Kidney (tissue), 14 donors: ENCODE measurements around the gene NQO1. TPM values are rescaled to one million over a fixed set of nuclear protein-coding genes. Genes with fewer than 3 reads are reported as not detected.
A peak's percentile ranks its signal among the peaks of the same experiment; 100 is the strongest.

Experiments used
- DNase-seq, 5 donors: peaks; one replicate each; pipeline ENCODE4 v3.0.0-alpha.2; 2013 to 2020
- FAIRE-seq: peaks from 2 replicates; lab custom pipeline; 2012; peaks lifted over from hg19 to GRCh38; lab: Jason Lieb, UNC
- H3K27ac ChIP-seq, 2 donors: one replicate each; pipeline ENCODE4 v1.7.0; 2013; ENCODE audit warnings: low read depth in 2 of 2, low read length in 2 of 2, inconsistent platforms in 1 of 2
- H3K27me3 ChIP-seq: one replicate; pipeline ENCODE4 v1.7.1; 2013; ENCODE audit warnings: low read length, inconsistent platforms; ENCODE audit not compliant: control insufficient read depth, insufficient read depth
- H3K36me3 ChIP-seq, 3 donors: one replicate each; pipeline versions ENCODE4 v1.7.0 to v1.7.1; 2013; ENCODE audit warnings: low read length in 3 of 3, control low read depth in 1 of 3, inconsistent platforms in 1 of 3; ENCODE audit not compliant: insufficient read depth in 3 of 3, control insufficient read depth in 2 of 3
- H3K4me1 ChIP-seq, 3 donors: one replicate each; pipeline versions ENCODE4 v1.7.0 to v1.7.1; 2013; ENCODE audit warnings: low read length in 3 of 3, inconsistent platforms in 1 of 3, low read depth in 1 of 3; ENCODE audit not compliant: control insufficient read depth in 2 of 3, insufficient read depth in 2 of 3
- H3K4me3 ChIP-seq, 3 donors: one replicate each; pipeline versions ENCODE4 v1.7.0 to v1.8.1; 2013; ENCODE audit warnings: low read length in 3 of 3, control low read depth in 1 of 3, inconsistent platforms in 1 of 3
- H3K9ac ChIP-seq, 3 donors: one replicate each; pipeline versions ENCODE4 v1.7.0 to v1.7.1; 2013; ENCODE audit warnings: low read length in 3 of 3, control low read depth in 1 of 3, inconsistent platforms in 1 of 3
- H3K9me3 ChIP-seq, 3 donors: one replicate each; pipeline versions ENCODE4 v1.7.0 to v1.7.1; 2013; ENCODE audit warnings: low read length in 3 of 3, control low read depth in 1 of 3, inconsistent platforms in 1 of 3; ENCODE audit not compliant: control insufficient read depth in 2 of 3, insufficient read depth in 1 of 3
- intact Hi-C: fragments of 100-400 bp; cut with DNase I; formaldehyde crosslinking; loops from one replicate; pipeline ENCODE4 v1.11.1; 2022
- polyA plus RNA-seq: library from polyadenylated mRNA; stranded (reverse); fragments of 350-450 nt; fragmentation: Illumina TruSeq; extraction: RNeasy Lipid Tissue Mini Kit (QIAGEN cat#74804); gene quantifications from one replicate; pipeline ENCODE4 v1.2.3, GENCODE V29; 2014; ENCODE audit warnings: low read depth, low replicate concordance; ENCODE audit not compliant: insufficient read depth
- total RNA-seq: library from RNA; stranded (reverse); fragmentation: NEBNext Ultra II Directional; extraction: Animal tissue kit (Norgen Biotek cat#: 25700); gene quantifications from one replicate; pipeline ENCODE4 v1.2.1, GENCODE V29; 2021
- TF ChIP-seq, protein P1 (sequence below): IDR thresholded peaks from 3 replicates; pipeline ENCODE4 v1.5.1; 2012; ENCODE audit warnings: mild to moderate bottlenecking, moderate library complexity, borderline replicate concordance; ENCODE audit not compliant: insufficient read depth; ENCODE audit errors: extremely low read depth
- donor health status: control.
- donor health status: control.
- donor health status: control.
- donor health status: control.
- donor health status: control.
- donor health status: DM: yes; HTN: yes; CAD: no.
- donor health status: Normal renal cell carcinoma (clear cell type).

NQO1 gene
- total and polyA plus RNA-seq, 2 donors from 2014 or later: 87.5 to 414 TPM

DNA sequence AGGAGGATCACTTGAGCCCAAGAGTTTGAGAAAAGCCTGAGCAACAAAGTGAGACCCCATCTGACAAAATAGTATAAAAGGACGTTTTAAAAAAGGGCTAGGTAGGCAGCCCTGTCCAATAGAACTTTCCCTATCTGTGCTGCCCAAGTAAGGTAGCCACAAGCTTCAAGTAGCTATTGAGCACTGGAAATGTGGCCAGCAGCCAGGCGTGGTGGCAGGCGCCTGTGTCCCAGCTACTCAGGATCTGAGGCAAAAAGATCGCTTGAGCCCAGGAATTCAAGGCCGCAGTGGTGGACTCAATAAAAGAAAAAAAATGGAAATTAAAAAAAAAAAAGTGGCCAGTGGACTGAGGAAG is 1.5 kb upstream of the NQO1 start:
- Histone ChIP-seq H3K27ac (peak overlapping the region in 1 of 2 donors; percentile 17), H3K4me1 (peaks cover 0 to 19% (median 12%) of the 10 kb centered on the region in 3 donors), H3K9ac (no peak overlapping the region), H3K36me3 (no peaks in the 10 kb centered on the region), H3K27me3 (no peaks in the 10 kb centered on the region), H3K4me3 (no peak overlapping the region), H3K9me3 (no peaks in the 10 kb centered on the region)
- DNase-seq (no peak), FAIRE-seq (no peak)
- TF ChIP-seq, protein P1, sequence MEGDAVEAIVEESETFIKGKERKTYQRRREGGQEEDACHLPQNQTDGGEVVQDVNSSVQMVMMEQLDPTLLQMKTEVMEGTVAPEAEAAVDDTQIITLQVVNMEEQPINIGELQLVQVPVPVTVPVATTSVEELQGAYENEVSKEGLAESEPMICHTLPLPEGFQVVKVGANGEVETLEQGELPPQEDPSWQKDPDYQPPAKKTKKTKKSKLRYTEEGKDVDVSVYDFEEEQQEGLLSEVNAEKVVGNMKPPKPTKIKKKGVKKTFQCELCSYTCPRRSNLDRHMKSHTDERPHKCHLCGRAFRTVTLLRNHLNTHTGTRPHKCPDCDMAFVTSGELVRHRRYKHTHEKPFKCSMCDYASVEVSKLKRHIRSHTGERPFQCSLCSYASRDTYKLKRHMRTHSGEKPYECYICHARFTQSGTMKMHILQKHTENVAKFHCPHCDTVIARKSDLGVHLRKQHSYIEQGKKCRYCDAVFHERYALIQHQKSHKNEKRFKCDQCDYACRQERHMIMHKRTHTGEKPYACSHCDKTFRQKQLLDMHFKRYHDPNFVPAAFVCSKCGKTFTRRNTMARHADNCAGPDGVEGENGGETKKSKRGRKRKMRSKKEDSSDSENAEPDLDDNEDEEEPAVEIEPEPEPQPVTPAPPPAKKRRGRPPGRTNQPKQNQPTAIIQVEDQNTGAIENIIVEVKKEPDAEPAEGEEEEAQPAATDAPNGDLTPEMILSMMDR: no peak
- intact Hi-C loops: no loop called here

DNA sequence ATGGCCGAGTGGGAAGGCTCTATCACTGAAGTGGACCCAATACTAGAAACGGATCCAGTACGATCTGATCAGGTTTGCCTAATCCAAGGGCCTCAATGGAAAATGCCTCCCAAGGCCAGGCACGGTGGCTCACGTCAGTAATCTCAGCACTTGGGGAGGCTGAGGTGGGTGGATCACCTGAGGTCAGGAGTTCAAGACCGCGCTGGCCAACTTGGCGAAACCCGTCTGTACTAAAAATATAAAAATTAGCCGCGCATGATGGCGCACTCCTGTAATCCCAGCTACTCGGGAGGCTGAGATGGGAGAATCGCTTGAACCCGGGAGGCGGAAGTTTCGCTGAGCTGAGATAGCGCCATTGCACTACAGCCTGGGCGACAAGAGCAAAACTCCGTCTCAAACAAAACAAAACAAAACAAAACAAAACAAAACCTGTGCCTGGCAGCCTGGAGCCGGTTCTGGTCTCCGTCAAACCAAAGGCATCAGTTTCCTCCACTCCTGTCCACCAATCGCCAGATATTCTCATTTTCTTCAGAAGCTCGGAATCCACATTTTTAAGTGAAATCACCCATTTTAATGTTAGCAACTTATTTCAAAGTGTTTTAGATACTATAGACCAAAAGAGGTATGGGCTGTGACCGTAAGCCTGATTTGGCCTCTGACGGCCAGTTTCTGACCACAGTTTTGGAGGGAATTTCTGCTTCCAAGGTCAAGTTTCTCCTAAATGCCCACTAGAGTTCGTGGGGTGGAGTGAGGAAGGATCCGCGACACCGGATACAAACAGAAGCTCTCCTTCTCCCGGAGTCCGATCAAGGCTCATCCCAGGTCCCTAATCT is 664 bp downstream of the NQO1 start:
- Histone ChIP-seq H3K9ac (peak overlapping the region; percentile 17 to 84 (median 63)), H3K9me3 (no peaks in the 10 kb centered on the region), H3K4me3 (peak overlapping the region; percentile 69 to 84 (median 82)), H3K36me3 (no peaks in the 10 kb centered on the region), H3K27me3 (no peaks in the 10 kb centered on the region), H3K27ac (peak overlapping the region; percentile 89 to 91), H3K4me1 (peaks cover 0 to 19% (median 12%) of the 10 kb centered on the region in 3 donors)
- no peak for FAIRE-seq
- intact Hi-C loops: no loop called here
- TF ChIP-seq, protein P1: no peak
- DNase-seq: no peak

DNA sequence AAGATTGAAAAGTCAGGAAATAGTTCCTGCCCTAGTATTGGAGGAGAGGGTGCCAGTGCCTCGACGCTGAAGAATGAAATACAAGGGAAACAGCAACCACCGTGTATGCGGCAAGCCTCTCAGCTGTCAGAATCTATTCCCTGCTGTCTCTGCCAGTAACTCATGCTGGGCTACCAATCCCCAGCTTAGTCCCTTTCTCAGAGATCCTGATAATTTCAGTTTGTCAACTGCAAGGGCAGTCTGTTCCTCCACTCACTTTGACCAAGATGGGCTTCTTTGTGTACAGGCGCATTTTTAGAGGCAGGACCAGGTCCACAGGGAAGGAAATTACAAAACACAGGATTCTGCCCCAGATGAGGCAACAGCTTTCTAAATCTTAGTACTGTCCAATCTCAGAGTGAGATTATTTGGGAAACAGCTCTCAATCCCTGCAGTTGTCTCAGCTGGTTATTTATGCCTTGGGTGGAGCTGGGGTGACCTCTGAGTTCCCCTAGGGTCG is 1.3 kb downstream of the NQO1 start:
- TF ChIP-seq, protein P1: no peak
- intact Hi-C loops: no loop called here
- Histone ChIP-seq H3K36me3 (no peaks in the 10 kb centered on the region), H3K4me1 (peaks cover 0 to 19% (median 12%) of the 10 kb centered on the region in 3 donors), H3K27ac (peak overlapping the region; percentile 1 to 44), H3K4me3 (no peak overlapping the region), H3K9me3 (no peaks in the 10 kb centered on the region), H3K27me3 (no peaks in the 10 kb centered on the region), H3K9ac (peak overlapping the region in 1 of 3 donors; percentile 55)
- no peak for DNase-seq
- FAIRE-seq: no peak
